Testis (tissue), 3 donors: Measurements from ENCODE around the gene FSTL4. TPM values are rescaled to one million over a fixed set of nuclear protein-coding genes. Genes with fewer than 3 reads are reported as not detected.

Experiments used
- DNase-seq: peaks from one replicate; pipeline ENCODE4 v3.0.0-alpha.2; 2019
- H3K27ac ChIP-seq, 2 donors: fragments of 200-600 bp; sonication (generic); one replicate each; pipeline ENCODE4 v1.5.1; 2019
- H3K27me3 ChIP-seq: fragments of 200-600 bp; sonication (generic); one replicate; pipeline ENCODE4 v1.5.1; 2019
- H3K36me3 ChIP-seq: fragments of 200-600 bp; sonication (generic); one replicate; pipeline ENCODE4 v1.5.1; 2017; ENCODE audit warnings: low read depth; ENCODE audit errors: missing control alignments
- H3K4me1 ChIP-seq: fragments of 200-600 bp; sonication (generic); one replicate; pipeline ENCODE4 v1.5.1; 2019
- H3K4me3 ChIP-seq, 2 donors: fragments of 200-600 bp; sonication (generic); one replicate each; pipeline ENCODE4 v1.5.1; 2017 to 2019
- H3K9me3 ChIP-seq: fragments of 200-600 bp; sonication (generic); one replicate; pipeline ENCODE4 v1.5.1; 2017
- CTCF ChIP-seq, 3 experiments: fragments of 450-650 bp in 2 of 3; fragments of 200-600 bp in 1 of 3; sonication (generic) in 1 of 3; IDR thresholded peaks; one replicate each; pipeline ENCODE4 v1.5.1; 2016 to 2019; ENCODE audit warnings: antibody characterized with exemption in 3 of 3, mild to moderate bottlenecking in 2 of 3, moderate library complexity in 1 of 3
- POLR2A ChIP-seq: fragments of 450-650 bp; IDR thresholded peaks from one replicate; pipeline ENCODE4 v1.6.1; 2017; ENCODE audit warnings: antibody characterized with exemption, mild to moderate bottlenecking, moderate library complexity
- WGBS, 2 donors: methylation state at CpG; one replicate each; pipeline ENCODE4 v1.1.5; 2018; 5-methylcytosine and 5-hydroxymethylcytosine counted together
- intact Hi-C: fragments of 100-400 bp; cut with DNase I; formaldehyde crosslinking; loops from one replicate; pipeline ENCODE4 v1.15.1; 2023; ENCODE audit warnings: low total_unique reads
- polyA plus RNA-seq: library from polyadenylated mRNA; stranded (reverse); fragments of 350-450 nt; fragmentation: Illumina TruSeq; extraction: RNeasy Lipid Tissue Mini Kit (QIAGEN cat#74804); gene quantifications from one replicate; pipeline ENCODE4 v1.2.3, GENCODE V29; 2014; ENCODE audit warnings: low read depth, low replicate concordance; ENCODE audit not compliant: insufficient read depth
- total RNA-seq, 2 donors: library from RNA; depleted of rRNA; stranded (reverse); fragments of >200 nt; gene quantifications; one replicate each; pipeline ENCODE4 v1.2.3, GENCODE V29; 2016

The FSTL4 gene
- total and polyA plus RNA-seq, 3 donors from 2014 or later, result 7.1 to 8.6 (median 7.4) TPM

DNA sequence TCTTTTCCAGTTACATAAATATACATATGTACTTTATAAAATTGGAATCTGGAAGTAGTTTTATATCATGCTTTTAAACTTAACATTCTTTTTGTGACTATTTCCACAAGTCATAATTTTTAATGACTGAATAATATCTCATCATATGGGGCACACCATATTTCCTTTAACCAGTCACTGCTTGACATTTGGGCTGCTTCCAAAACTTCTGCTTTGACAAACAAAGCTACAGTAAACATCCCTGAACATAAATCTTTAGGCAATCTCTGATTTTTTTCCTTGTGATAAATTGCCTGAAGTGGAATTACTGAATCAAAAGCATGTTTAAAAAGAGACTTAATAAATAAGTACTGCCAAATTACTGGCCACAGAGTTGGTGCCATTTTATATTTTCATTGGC lies 178.0 kb downstream of the FSTL4 start:
- H3K27ac ChIP-seq, result no peak overlapping the region
- no peak overlapping the region for H3K4me3 ChIP-seq
- TF ChIP-seq POLR2A (no peak), CTCF (IDR thresholded peaks at IDR 0.05) (no peak)
- intact Hi-C loops, result no loop called here
- H3K27me3 ChIP-seq, result no peaks in the 10 kb centered on the region
- no peaks in the 10 kb centered on the region for H3K36me3 ChIP-seq
- H3K9me3 ChIP-seq, result no peaks in the 10 kb centered on the region
- H3K4me1 ChIP-seq, result no peaks in the 10 kb centered on the region
- DNase-seq, result no peak

DNA sequence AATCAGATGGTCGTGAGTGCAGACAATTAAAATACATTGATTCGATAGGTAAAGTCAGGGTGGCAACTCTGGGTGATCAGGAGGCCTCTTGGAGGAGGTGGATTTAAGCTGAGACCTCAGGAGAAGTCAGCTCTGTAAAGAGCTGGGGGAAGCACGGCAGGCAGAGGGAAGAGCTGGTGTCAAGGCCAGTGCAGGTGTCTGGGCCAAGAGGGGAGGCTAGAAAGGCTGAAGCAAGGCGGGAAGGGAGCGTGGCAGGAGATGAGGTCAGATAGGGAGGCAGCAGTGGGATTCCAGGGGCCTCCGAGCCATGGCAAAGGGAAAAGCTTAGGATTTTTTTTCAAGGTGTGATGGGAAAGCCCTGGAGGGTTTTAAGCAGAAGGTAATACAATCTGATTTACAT lies 178.7 kb downstream of the FSTL4 start:
- no peak overlapping the region for H3K4me3 ChIP-seq
- TF ChIP-seq CTCF (IDR thresholded peaks at IDR 0.05) (no peak), POLR2A (no peak)
- intact Hi-C loops, result no loop called here
- H3K4me1 ChIP-seq, result no peaks in the 10 kb centered on the region
- H3K27ac ChIP-seq, result no peak overlapping the region
- H3K27me3 ChIP-seq, result no peaks in the 10 kb centered on the region
- DNase-seq, result no peak
- H3K9me3 ChIP-seq, result no peaks in the 10 kb centered on the region
- 40 to 63% methylated on average over 6 of the region's 6 CpGs for WGBS, 2 donors
- H3K36me3 ChIP-seq, result no peaks in the 10 kb centered on the region

DNA sequence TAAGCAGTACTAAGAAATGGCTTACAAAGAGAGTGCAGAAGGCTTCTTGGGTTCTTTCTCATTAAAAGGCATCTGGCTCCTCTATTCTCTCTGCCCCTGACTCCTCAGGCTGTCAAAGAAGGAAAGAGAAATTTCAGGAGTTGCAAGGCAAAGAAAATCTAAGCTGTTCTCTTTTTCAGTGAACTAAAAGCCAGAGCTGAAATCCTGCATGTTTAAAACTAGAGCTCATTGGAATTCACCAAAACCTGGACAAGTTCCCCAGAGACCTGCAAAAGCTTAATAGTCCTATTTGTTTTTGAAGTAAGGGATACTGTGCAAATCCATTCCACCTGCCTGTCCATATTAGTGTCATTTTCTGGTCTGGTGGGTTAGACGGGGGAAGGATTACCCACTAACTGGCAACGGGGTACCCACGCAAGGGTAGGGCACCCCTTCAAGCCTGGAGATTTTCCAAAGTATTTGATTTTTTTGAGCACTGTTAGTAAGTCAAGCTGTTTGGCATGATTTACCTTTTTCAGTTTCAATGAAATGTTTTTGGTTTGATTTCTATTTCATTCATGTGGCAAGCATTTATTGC lies 179.3 kb downstream of the FSTL4 start:
- Histone ChIP-seq H3K4me3 (no peak overlapping the region), H3K9me3 (no peaks in the 10 kb centered on the region), H3K36me3 (no peaks in the 10 kb centered on the region), H3K4me1 (no peaks in the 10 kb centered on the region), H3K27me3 (no peaks in the 10 kb centered on the region), H3K27ac (no peak overlapping the region)
- no peak for DNase-seq
- TF ChIP-seq CTCF (IDR thresholded peaks at IDR 0.05) (no peak), POLR2A (no peak)
- WGBS, 2 donors, result 81 to 88% methylated on average over 3 of the region's 3 CpGs
- intact Hi-C loops, result no loop called here

- Histone ChIP-seq H3K27me3 (no peaks in the 10 kb centered on the region), H3K27ac (no peak overlapping the region), H3K4me3 (no peak overlapping the region), H3K36me3 (no peaks in the 10 kb centered on the region), H3K9me3 (no peaks in the 10 kb centered on the region), H3K4me1 (no peaks in the 10 kb centered on the region)
- intact Hi-C loops, result no loop called here
- WGBS, 2 donors, result 88 to 89% methylated on average over 2 of the region's 2 CpGs
- TF ChIP-seq CTCF (IDR thresholded peaks at IDR 0.05) (no peak), POLR2A (no peak)
- DNase-seq, result no peak
These were observed 180.9 kb downstream of the FSTL4 start for GRCh38 chr5:133431326-133431865.

DNA sequence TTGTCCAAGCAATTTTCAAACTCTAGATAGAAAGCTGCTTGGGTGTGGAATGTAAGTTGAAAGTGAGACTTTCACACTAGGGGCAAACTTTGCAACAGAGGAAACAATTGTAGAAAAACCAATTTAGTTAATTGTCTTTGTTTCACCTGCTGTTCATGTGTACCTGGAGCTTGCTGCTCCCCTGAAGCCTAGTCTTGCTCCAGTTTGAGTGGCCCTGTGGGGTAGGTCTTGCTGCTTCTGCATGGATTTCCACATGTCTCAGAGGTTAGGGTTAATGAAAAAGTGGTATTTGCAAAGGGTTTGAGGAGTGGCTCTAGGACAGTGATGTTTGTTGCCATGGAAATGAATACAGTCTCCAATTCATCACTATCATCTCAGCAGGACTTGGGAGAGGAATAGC lies 182.2 kb downstream of the FSTL4 start:
- no peak for DNase-seq
- TF ChIP-seq CTCF (IDR thresholded peaks at IDR 0.05) (no peak), POLR2A (no peak)

More for the DNA sequence above, 182.2 kb downstream of the FSTL4 start:
- Histone ChIP-seq H3K27ac (no peak overlapping the region), H3K4me3 (no peak overlapping the region), H3K9me3 (no peaks in the 10 kb centered on the region), H3K4me1 (no peaks in the 10 kb centered on the region), H3K36me3 (no peaks in the 10 kb centered on the region), H3K27me3 (no peaks in the 10 kb centered on the region)
- intact Hi-C loops, result no loop called here
